GM21619 (cell line): ENCODE measurements around the gene GPR132.
"Not testable (repeated sequence)": the region's sequence is repeated elsewhere in the genome, so short reads cannot be mapped to it uniquely, and the experiment has no call there.

ENCODE experiments used
- ATAC-seq: cut with Tn5 transposase; IDR thresholded peaks from one replicate; pipeline ENCODE4 v1.9.1; 2021; ENCODE audit not compliant: unreplicated experiment

The GPR132 gene

DNA sequence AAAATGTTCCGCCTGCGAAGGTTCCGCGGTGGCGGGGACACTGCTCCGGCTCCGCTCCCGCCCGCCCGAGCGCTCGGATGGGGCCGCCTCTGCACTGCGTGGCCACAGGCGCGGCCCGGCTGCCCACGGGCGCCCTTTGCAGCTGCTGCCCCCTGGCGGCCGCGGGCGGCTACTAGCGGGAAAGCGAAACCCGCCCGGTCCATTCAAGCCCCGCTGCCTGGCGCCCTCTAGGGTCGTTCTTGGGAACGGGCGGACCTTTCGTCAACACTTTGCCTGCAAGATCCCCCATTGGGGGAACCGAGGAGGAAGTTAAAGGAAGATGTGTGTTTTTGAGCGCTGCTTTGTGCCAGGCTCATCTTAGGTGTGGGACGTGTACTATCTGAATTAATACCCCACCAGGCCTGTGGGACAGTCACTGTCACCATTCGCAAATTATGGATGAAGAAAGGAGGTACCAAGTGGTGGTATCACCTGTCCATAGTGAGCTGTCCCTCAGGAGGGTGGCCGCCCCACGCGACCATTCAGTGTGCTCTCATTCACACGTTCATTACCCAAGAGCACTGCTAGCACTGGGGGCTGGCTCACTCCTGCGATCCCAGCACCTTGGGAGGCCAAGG, 19.4 kb downstream of the GPR132 start:
- peak; percentile 59 for ATAC-seq

GRCh38 chr14:105043641-105044040, 21.6 kb downstream of the GPR132 start:
- ATAC-seq, result no peak

- no peak for ATAC-seq
These were observed 22.4 kb downstream of the GPR132 start for GRCh38 chr14:105042813-105043212.

DNA sequence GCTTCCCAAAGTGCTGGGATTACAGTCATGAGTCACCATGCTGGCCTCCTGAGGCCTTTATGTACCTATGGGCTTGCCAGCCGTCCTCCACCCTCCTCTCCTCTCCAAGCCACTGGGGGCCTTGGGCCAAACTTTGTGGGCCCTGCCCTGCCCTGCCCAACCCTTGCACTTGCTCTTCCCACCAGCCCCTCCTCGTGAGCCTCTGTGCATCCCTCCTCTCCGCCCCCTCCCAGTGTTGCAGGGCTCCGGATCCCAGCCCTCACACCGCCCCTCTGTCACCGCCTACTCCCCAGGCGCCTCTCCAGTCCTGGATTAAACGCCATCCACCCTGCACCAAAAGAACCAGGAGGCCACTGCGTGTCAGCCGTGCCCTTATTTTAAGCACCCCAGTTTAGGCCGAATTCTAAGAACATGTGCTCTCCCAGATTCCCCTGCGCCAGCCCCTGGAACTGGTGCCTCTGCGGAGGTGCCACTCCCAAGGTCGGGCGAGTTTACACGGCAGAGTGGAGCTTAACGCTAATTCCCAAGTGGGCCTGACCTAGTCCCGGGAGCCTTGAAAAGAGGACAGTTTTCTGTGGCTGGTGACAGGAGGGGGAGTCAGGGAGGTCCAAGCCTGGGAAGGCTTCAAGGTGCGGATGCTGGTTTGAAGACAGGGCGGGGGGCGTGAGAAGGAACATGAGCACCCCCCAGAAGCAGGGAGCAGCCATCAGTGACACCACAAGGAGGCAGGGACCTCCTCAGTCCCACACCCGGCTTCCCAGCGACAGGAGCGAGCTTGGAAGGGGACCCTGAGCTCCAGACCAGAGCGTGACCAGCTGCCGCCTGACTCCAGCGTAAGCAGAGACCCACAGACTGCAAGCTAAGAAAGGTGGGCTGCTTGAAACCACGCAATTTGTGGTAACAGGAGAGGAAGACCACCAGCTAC, 23.1 kb downstream of the GPR132 start:
- no peak for ATAC-seq

- no peak for ATAC-seq
These were observed 25.6 kb downstream of the GPR132 start for GRCh38 chr14:105039458-105040205.

GRCh38 chr14:105035616-105036015, 29.6 kb downstream of the GPR132 start:
- not testable (repeated sequence) for ATAC-seq

GRCh38 chr14:105034315-105035039, 30.8 kb downstream of the GPR132 start:
- ATAC-seq, result no peak

- ATAC-seq, result not testable (repeated sequence)
These were observed 31.8 kb downstream of the GPR132 start for GRCh38 chr14:105033412-105033900.

DNA sequence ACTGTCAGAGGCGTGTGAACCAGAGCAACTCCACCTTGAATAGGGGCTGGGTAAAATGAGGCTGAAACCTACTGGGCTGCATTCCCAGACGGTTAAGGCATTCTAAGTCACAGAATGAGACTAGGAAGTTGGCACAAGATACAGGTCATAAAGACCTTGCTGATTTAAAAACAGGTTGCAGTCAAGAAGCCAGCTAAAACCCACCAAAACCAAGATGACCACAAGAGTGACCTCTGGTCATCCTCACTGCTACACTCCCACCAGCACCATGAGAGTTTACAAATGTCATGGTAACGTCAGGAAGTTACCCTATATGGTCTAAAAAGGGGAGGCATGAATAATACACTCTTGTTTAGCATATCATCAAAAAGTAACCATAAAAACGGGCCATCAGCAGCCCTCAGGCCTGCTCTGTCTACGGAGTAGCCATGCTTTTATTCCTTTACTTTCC, 32.8 kb downstream of the GPR132 start:
- ATAC-seq, result not testable (repeated sequence)

DNA sequence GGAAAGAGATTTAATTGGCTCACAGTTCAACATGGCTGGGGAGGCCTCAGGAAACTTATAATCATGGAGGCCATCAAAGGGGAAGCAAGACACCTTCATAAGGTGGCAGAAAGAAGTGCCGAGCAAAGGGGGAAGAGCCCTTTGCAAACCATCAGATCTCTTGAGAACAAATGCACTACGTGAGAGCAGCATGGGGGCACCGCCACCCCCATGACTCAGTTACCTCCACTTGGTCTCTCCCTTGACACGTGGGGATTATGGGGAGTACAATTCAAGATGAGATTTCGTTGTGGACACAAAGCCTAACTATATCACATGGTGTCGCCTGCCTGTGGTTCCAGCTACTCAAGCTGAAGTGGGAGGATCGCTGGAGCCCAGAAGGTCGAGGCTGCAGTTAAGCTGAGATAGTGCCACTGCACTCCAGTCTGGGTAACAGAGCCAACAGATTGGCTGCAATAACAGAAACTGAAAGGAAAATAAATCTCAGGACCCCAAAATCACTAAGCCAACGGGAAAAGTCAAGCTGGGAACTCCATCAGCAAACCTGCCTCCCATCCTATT, 34.3 kb downstream of the GPR132 start:
- no peak for ATAC-seq

- no peak for ATAC-seq
These were observed 35.0 kb downstream of the GPR132 start for GRCh38 chr14:105030194-105030593.

DNA sequence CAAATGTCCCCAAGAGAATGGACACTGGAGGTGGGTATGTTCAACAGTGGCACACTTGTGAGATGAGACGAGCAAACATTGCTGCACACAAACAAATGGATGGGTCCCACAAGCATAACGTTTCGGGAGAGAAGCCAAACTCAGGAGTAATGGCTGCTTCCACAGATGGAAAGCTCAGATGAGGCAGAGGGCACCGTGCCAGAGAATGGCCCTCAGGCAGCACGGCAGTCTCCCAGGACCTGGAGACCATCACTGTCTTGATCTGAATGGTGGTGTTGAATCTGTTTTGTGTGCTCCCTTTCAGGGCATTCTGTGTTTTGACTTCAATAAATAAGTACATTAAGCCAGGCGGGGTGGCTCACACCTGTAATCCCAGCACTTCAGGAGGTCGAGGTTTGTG, 35.8 kb downstream of the GPR132 start:
- ATAC-seq, result no peak

DNA sequence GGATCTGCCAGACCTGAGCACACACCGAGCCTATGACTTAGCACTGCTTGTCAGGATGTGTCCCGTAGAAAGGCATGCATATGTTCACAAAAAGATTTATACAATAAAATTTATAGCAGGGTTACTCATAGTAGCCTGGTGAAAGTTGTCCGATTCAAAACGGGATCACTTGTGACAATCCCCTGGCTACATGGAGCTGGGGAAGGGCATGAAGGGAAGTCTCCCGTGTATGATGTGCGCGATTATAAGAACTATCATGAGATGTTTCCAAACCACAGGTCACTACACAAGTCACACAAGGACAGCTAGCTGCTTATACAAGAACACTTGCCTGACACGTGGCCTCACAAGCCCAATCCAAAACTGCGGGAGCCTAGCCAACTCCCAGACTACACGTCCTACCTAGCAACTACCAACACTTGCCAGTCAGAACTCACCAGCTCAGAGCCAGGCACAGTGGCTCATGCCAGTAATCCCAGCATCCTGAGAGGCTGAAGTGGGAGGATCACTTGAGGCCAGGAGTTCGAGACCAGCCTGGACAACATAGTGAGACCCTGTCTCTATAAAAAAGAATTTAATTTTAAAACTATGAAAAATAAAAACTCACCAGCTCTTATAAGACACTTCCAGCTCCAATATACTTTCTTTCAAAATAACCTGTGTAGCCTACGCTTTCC, 36.8 kb downstream of the GPR132 start:
- ATAC-seq, result no peak

DNA sequence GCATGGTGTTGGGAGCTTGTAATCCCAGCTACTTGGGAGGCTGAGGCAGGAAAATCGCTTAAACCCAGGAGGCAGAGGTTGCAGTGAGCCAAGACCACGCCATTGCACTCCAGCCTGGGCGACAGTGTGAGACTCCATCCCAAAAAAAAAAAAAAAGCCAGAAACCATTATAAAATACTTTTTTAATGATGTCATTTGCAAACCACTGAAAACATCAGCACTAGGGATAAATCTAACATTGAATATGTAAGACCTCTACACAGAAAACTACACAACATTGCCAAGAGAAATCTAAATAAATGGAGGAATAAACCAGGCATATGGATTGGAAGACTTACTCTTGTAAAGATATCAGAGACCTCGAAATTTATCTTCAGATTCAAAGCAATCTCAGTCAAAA, 37.5 kb downstream of the GPR132 start:
- ATAC-seq, result not testable (repeated sequence)

DNA sequence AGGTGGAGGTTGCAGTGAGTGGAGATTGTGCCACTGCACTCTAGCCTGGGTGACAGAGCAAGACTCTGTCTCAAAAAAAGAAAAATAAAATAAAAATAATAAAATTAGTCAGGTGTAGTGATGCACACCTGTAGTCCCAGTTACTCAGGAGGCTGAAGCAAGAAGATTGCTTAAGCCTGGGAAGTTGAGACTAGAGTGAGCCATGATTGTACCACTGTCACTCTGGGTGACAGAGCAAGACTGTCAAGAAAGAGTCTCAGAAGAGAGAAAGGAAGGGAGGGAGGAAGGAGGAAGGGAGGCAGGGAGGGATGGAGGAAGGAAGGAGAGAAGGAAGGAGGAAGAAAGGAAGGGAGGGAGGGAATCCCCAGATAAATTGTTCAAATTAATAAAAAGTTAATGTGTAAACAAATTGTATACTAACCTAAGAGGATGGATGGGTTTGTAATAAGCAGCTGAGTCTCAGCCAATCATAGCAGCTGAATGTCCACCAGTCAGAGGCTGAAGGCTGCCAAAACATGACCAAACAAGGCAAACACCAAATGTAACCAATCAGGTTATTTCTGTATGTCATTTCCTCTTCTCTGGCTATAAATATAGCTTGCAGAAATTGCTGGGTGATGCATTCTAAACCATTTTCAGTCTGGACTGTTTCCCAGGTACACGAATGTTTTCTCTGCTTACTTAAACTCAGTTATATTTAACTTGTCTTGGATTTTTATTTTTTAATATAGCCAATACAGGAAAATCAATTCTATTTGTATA, 38.2 kb downstream of the GPR132 start:
- no peak for ATAC-seq

GRCh38 chr14:105026033-105026785, 39.0 kb downstream of the GPR132 start:
- no peak for ATAC-seq

- ATAC-seq, result no peak
These were observed 39.8 kb downstream of the GPR132 start for GRCh38 chr14:105025429-105025828.

- ATAC-seq, result no peak
These were observed 41.3 kb downstream of the GPR132 start for GRCh38 chr14:105023791-105024480.
